GM20431 (cell line): ENCODE measurements around the gene CAMTA1.
"Not testable (repeated sequence)": the region's sequence is repeated elsewhere in the genome, so short reads cannot be mapped to it uniquely, and the experiment has no call there.

Experiments
- in situ Hi-C: fragments of 300-500 bp; cut with MseI, MboI; formaldehyde crosslinking; loops from one replicate; pipeline ENCODE4 v1.15.0; 2020; ENCODE audit warnings: low sequenced_read_pairs; ENCODE audit not compliant: unreplicated experiment

The CAMTA1 gene

DNA sequence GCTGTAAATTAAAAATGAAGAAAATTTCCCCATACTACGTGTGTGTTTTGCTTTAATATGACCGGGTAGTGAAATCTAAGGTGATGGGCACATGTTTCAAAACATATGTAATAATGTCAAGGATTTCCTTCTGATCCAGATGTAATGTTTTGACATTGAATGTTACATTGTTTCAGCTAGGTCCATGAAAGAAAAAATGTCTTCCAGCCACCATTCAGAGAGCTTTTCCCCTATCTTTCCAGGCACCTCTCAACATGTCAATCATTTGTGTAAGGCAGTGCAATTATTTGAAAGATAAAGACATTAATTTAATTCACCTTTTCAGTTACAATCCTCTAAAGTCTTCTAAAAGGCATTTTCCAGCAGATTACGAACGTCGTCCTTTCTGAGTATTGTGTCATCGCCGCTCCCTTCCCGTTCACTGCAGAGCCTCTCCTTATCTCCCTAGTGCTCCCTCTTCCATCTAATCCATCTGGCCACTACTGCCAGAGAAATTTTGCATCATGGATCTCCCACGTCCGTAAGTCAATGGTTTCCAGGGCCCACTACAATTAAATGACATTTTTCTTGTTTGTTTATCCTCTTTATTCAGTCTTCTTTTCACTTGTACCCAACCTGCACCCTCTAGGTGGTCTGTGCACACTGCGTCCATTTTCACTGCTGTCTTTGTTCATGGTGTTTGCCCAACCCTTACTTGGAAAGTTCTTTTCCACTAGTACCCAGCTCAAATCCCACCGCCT is 984.6 kb downstream of the CAMTA1 start:
- in situ Hi-C loops, result no loop called here

GRCh38 chr1:7770669-7770996 is 985.4 kb downstream of the CAMTA1 start:
- in situ Hi-C loops, result no loop called here

GRCh38 chr1:7770997-7771822 is 986.0 kb downstream of the CAMTA1 start, which contains the start of gene VAMP3:
TSS of gene VAMP3 (plus strand) at chr1:7771296. CDS start at chr1:7771384, 88 bp downstream.
- in situ Hi-C loops, result no loop called here

GRCh38 chr1:7771823-7772299 is 986.6 kb downstream of the CAMTA1 start:
- in situ Hi-C loops, result no loop called here

GRCh38 chr1:7777591-7777990 is 992.3 kb downstream of the CAMTA1 start:
- in situ Hi-C loops, result no loop called here

GRCh38 chr1:7778133-7778628 is 992.9 kb downstream of the CAMTA1 start:
- in situ Hi-C loops, result no loop called here

DNA sequence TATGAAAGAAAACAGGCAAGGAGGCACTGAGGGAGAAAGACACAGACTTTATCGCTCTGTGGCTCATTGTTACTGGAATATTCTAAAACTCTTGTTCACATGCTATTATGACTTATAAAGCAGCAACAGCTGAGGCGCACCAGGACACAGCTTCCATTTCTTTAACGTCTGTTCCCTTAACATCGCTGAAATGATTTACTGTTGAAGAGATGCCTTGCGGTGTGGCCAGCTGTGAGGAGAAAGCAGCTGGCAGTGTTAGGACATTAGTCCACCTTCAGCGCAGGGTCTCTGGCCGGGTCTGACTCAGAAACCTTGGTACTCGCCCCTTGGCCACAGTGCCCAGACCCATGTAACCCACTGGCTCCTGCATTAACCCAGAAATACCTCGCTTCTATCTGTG is 995.7 kb downstream of the CAMTA1 start:
- in situ Hi-C loops, result no loop called here

- in situ Hi-C loops, result no loop called here
Measured at GRCh38 chr1:7781501-7781900, 996.2 kb downstream of the CAMTA1 start.

DNA sequence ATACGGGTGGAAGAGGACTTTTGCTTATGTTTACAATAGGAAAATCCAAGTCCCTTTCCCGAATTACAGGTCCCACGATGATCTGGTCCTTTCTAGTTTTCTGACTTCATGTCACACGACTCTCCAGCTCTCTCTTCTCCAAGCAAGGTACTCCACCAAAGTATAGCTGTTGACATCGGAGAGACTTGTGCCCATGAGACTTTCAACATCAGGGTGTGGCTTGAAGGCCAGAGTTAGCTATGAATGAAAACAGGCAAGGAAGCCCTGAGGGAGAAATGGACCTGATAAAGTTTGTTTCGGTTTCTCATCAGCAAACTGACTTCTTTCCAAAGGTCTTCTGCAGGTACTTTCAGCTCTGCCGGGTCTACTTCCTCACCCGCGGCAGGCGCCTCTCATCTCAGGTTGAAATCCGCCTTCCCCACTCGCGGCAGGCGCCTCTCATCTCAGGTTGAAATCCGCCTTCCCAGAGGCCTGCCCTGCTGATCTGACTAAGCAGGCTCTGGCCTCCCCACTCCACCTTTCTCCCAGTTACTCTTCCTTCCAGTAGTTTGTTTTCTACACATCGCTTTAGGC is 996.8 kb downstream of the CAMTA1 start:
- in situ Hi-C loops, result no loop called here

GRCh38 chr1:7783178-7783711 is 998.0 kb downstream of the CAMTA1 start:
- in situ Hi-C loops, result no loop called here

DNA sequence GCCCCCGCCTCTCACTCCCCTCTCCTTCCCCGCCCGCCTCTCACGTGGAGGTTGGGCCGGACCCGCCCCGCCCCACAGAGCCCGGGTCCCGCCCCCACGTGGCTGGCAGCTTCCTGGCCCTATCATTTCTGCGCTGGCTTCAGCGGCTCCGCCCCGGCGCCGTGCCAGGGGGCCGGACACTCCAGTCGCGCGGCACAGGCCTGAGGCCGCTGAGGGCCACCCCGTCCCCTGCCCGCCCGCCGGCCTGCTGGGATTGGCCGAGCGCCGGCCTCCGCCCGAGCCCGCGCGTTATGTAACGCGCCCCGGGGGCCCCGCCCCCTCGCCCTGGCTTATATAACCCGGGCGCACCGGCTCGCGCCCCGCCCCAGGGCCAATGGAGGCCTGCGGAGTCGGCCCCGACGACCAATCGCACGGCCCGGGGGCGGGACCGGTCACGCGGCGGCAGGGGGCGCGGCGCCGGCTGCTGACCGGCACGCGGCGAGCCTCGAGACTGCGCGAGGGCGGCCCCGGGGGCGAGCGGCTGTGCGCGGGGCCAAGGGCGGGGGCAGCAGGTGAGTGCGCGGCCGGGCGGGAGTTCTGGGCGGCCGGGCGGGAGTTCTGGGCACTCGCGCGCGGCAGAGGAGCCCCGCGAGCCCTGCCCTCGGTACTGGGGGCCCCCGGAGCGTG is 998.7 kb downstream of the CAMTA1 start, which contains the start of gene PER3:
Gene PER3, plus strand, starts transcription at position 466 of the 666 bp plus-strand sequence. CDS start 587 bp downstream, outside the sequence.
- in situ Hi-C loops, result no loop called here

DNA sequence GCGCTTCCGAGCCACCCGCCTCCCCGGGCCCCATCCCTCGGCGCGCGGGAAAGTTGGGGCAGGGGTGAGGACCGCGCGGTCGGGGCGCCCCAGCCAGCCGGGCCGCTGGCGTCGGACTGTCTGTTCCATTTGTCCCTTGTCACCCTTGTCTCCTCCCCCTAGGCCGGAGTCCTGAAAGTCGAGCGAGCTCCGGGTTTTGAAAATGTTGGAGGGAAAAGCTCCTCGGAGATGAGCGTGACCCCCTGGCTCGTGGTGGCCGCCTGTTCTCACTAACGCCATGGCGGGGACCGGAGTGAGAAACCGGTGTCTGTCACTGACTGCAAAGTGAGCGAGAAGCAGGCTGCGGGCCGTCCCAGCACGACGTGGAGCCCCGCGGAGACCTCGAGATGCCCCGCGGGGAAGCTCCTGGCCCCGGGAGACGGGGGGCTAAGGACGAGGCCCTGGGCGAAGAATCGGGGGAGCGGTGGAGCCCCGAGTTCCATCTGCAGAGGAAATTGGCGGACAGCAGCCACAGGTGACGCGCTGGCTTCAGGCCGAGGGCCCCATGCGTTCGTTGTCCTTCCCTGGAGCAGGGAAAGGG is 999.3 kb downstream of the CAMTA1 start:
- in situ Hi-C loops, result no loop called here

DNA sequence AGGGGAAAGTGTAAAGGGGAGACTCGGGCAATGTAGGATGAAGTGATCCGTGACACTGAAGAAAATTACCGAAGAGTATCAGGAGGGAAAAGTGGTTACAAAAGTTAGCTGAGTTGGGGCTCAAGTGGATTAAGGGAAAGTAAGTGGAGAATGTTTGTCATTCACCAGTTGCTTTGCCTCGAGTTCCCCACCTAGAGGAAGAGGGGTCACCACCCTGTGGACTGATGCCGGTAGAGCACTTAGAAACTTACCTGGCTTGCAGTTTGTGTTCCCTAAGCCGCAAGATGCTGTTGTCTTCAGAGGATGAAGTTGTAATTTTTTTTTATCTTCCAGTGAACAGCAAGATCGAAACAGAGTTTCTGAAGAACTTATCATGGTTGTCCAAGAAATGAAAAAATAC is 999.9 kb downstream of the CAMTA1 start:
- in situ Hi-C loops, result no loop called here

GRCh38 chr1:7786795-7787194 is 1001.5 kb downstream of the CAMTA1 start:
- in situ Hi-C loops, result no loop called here

DNA sequence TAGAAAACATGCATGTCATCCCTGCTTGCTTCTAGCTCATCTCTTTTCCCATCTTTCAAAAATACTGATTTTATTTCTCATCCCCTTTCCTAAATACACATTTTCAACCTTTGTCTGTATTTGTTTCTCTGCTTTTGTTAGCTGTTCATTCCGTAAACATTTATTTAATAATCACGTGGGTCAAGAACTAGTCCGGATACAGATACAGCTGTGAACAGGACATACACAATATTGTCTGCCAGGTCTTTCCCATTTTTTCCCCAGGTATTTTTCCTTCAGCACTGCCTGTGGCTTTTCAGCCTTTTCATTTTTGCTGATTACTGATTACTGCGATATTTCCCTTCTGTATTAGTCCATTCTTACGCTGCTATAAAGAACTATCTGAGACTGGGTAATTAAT is 1004.6 kb downstream of the CAMTA1 start:
- in situ Hi-C loops, result no loop called here

GRCh38 chr1:7791027-7791426 is 1005.8 kb downstream of the CAMTA1 start:
- in situ Hi-C loops, result not testable (repeated sequence)

DNA sequence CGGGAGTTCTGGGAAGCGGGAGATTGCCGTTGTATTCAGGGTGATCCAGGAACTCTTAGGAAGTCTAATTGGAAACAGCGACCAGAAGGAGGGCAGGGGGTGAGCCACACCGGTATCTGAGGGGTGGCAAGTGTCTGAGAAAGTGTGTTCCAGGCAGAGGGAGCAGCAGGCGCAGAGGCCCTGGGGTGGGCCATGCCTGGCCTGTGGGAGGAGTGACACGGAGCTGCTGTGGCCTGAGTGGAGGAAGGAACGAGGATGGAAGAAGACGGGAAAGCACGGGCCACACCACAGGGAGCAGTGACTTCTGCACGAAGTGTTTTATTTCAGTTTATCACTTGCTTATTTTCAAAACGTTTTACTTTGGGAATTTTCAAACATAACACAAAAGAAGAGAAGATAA is 1010.2 kb downstream of the CAMTA1 start:
- in situ Hi-C loops, result no loop called here

GRCh38 chr1:7805460-7805859 is 1020.2 kb downstream of the CAMTA1 start:
- in situ Hi-C loops, result no loop called here

GRCh38 chr1:7808253-7808844 is 1023.1 kb downstream of the CAMTA1 start:
- in situ Hi-C loops, result no loop called here
